K562 (cell line): Measurements from ENCODE around the gene ZC3H18. TPM values are rescaled to one million over a fixed set of nuclear protein-coding genes. Genes with fewer than 3 reads are reported as not detected.

Experiments used
- ATAC-seq: fragments of 200-7000 bp; cut with Tn5 transposase; 3 replicates; pipeline ENCODE4 v1.9.1; 2020; ENCODE audit warnings: moderate library complexity
- BruUV-seq: library from RNA; stranded (reverse); fragments of 400-500 nt; replicated peaks from 2 replicates; lab custom pipeline; 2021; lab: Mats Ljungman, UMichigan
- CTCF ChIA-PET: fragments of 300-600 bp; formaldehyde crosslinking; extraction: SDS; loops from one replicate; lab custom pipeline; 2021; ENCODE audit warnings: low intra/inter-chr PET ratio; lab: Yijun Ruan, JAX
- POLR2A ChIA-PET: fragments of 300-600, 350-650 bp; sonication (Branson Sonifier 250); formaldehyde crosslinking; extraction: SDS; loops from one replicate; lab custom pipeline; 2021; ENCODE audit warnings: antibody characterized with exemption, inconsistent platforms; lab: Yijun Ruan, JAX
- DNase-seq, 4 experiments: peaks; one replicate each; pipeline versions ENCODE4 v3.0.0 to v3.0.0-alpha.2; 2011 to 2018; ENCODE audit warnings: low spot score in 3 of 4, mixed read lengths in 3 of 4; ENCODE audit errors: extremely low read depth in 1 of 4
- FAIRE-seq: peaks from 2 replicates; lab custom pipeline; 2011; peaks lifted over from hg19 to GRCh38; lab: Jason Lieb, UNC
- H2AFZ ChIP-seq: 2 replicates; pipeline ENCODE4 v1.6.0; 2011; ENCODE audit warnings: low read depth, low read length, control low read depth, inconsistent platforms
- H3K27ac ChIP-seq: fragments of 200-600 bp; 3 replicates; pipeline ENCODE4 v1.8.0; 2011; ENCODE audit warnings: low read depth, mild to moderate bottlenecking, control low read depth, inconsistent platforms, low read length, moderate library complexity, mixed read lengths; ENCODE audit errors: extremely low read depth
- H3K27me3 ChIP-seq, 2 experiments: fragments of 300-600 bp in 1 of 2; 2 replicates in 1 of 2; 3 replicates in 1 of 2; pipeline versions ENCODE4 v1.6.0 to v1.8.0; 2011; ENCODE audit warnings: inconsistent platforms in 2 of 2, low read length in 2 of 2, mild to moderate bottlenecking in 1 of 2, mixed read lengths in 1 of 2, moderate library complexity in 1 of 2; ENCODE audit not compliant: control insufficient read depth in 2 of 2, insufficient read depth in 2 of 2
- H3K36me3 ChIP-seq: fragments of 300-600 bp; 3 replicates; pipeline ENCODE4 v1.8.0; 2011; ENCODE audit warnings: mild to moderate bottlenecking, low read length, inconsistent platforms; ENCODE audit not compliant: control insufficient read depth, insufficient read depth
- H3K4me1 ChIP-seq, 2 experiments: fragments of 200-600 bp in 1 of 2; replicated peaks in 1 of 2; 2 replicates in 1 of 2; 3 replicates in 1 of 2; pipeline versions ENCODE4 v1.5.1 to v1.8.0; 2011; ENCODE audit warnings: inconsistent platforms in 2 of 2, low read length in 2 of 2, mild to moderate bottlenecking in 1 of 2, mixed read lengths in 1 of 2, moderate library complexity in 1 of 2; ENCODE audit not compliant: control insufficient read depth in 2 of 2, insufficient read depth in 2 of 2
- H3K4me2 ChIP-seq: 2 replicates; pipeline ENCODE4 v1.6.1; 2011; ENCODE audit warnings: low read length, control low read depth, inconsistent platforms, mixed read lengths; ENCODE audit not compliant: insufficient read depth
- H3K4me3 ChIP-seq: fragments of 200-600 bp; sonication (generic), shearing (Covaris generic); 2 replicates; pipeline ENCODE4 v1.5.1; 2016; ENCODE audit warnings: control low read depth, inconsistent platforms
- H3K79me2 ChIP-seq: fragments of 200-600 bp; 3 replicates; pipeline ENCODE4 v1.8.0; 2011; ENCODE audit warnings: low read length, inconsistent platforms; ENCODE audit not compliant: control insufficient read depth, insufficient read depth
- H3K9ac ChIP-seq, 2 experiments: 2 replicates each; pipeline versions ENCODE4 v1.6.0 to v1.6.1; 2011; ENCODE audit warnings: low read depth in 2 of 2, low read length in 2 of 2, control low read depth in 1 of 2, inconsistent platforms in 1 of 2, mild to moderate bottlenecking in 1 of 2, mixed read lengths in 1 of 2; ENCODE audit not compliant: insufficient read depth in 1 of 2
- H3K9me1 ChIP-seq: one replicate; pipeline ENCODE4 v1.6.0; 2011; ENCODE audit warnings: inconsistent platforms, mild to moderate bottlenecking, low read length, moderate library complexity; ENCODE audit not compliant: control insufficient read depth, insufficient read depth
- H3K9me3 ChIP-seq: replicated peaks from 2 replicates; pipeline ENCODE4 v1.5.1; 2011; ENCODE audit warnings: low read depth, low read length, inconsistent platforms; ENCODE audit not compliant: control insufficient read depth, insufficient read depth
- H4K20me1 ChIP-seq: replicated peaks from 2 replicates; pipeline ENCODE4 v1.6.1; 2011; ENCODE audit warnings: low read length, inconsistent platforms, mixed read lengths; ENCODE audit not compliant: control insufficient read depth, insufficient read depth
- DACH1 ChIP-seq: fragments of 450-650 bp; IDR thresholded peaks from 2 replicates; pipeline ENCODE4 v1.6.1; 2018; ENCODE audit not compliant: partially characterized antibody
- DDX20 ChIP-seq: fragments of 450-650 bp; IDR thresholded peaks from 2 replicates; pipeline ENCODE4 v1.6.1; 2016; ENCODE audit warnings: missing genetic modification characterization, low read depth, mild to moderate bottlenecking, missing compliant biosample characterization, moderate library complexity
- DMBX1 ChIP-seq: fragments of 250-450 bp; sonication (Bioruptor Pico); IDR thresholded peaks from 2 replicates; pipeline ENCODE4 v1.8.0; 2022; ENCODE audit warnings: inconsistent platforms, mild to moderate bottlenecking, moderate library complexity, borderline replicate concordance
- FOXA3 ChIP-seq, 2 experiments: fragments of 450-650 bp in 1 of 2; sonication (generic) in 1 of 2; formaldehyde crosslinking; IDR thresholded peaks in 1 of 2; conservative IDR thresholded peaks in 1 of 2; 2 replicates each; pipeline versions ENCODE4 v1.4.0 to v1.8.0; 2020 to 2022; ENCODE audit warnings: mild to moderate bottlenecking in 2 of 2, missing genetic modification reagents in 1 of 2
- MAX ChIP-seq: sonication (generic); formaldehyde crosslinking; IDR thresholded peaks from 2 replicates; pipeline ENCODE4 v1.9.0; 2022; ENCODE audit warnings: mild to moderate bottlenecking, missing genetic modification reagents
- MAZ ChIP-seq, 2 experiments: fragments of 450-650 bp in 1 of 2; sonication (generic) in 1 of 2; formaldehyde crosslinking; IDR thresholded peaks in 1 of 2; conservative IDR thresholded peaks in 1 of 2; 2 replicates each; pipeline versions ENCODE4 v1.4.0 to v1.5.0; 2020; ENCODE audit warnings: mild to moderate bottlenecking in 1 of 2, missing genetic modification reagents in 1 of 2
- MCM7 ChIP-seq, 2 experiments: fragments of 450-650 bp; IDR thresholded peaks; 2 replicates each; pipeline ENCODE4 v1.6.1; 2016 to 2018
- SPI1 ChIP-seq: IDR thresholded peaks from 2 replicates; pipeline ENCODE4 v1.6.1; 2011; ENCODE audit warnings: low read depth, low read length, control low read depth, borderline replicate concordance
- TEAD4 ChIP-seq, 2 experiments: sonication (generic) in 1 of 2; formaldehyde crosslinking in 1 of 2; IDR thresholded peaks; 2 replicates each; pipeline versions ENCODE4 v1.6.1 to v1.8.0; 2012 to 2022; ENCODE audit warnings: borderline replicate concordance in 1 of 2, inconsistent platforms in 1 of 2, low read length in 1 of 2, mild to moderate bottlenecking in 1 of 2, missing genetic modification reagents in 1 of 2
- USF1 ChIP-seq: sonication (generic); formaldehyde crosslinking; IDR thresholded peaks from 2 replicates; pipeline ENCODE4 v1.9.0; 2022; ENCODE audit warnings: mild to moderate bottlenecking, missing genetic modification reagents
- ZNF407 ChIP-seq: fragments of 450-650 bp; IDR thresholded peaks from 2 replicates; pipeline ENCODE4 v1.6.1; 2016; ENCODE audit warnings: low read depth
- ZNF589 ChIP-seq: fragments of 200-800 bp; sonication (Bioruptor generic); IDR thresholded peaks from 2 replicates; pipeline ENCODE4 v1.6.1; 2016; ENCODE audit warnings: low read depth, missing genetic modification characterization, missing compliant biosample characterization
- WGBS: fragments of 100-300 bp; shearing (Covaris generic); methylation state at CpG from one replicate; pipeline ENCODE4 v1.1.6; 2016; ENCODE audit warnings: low coverage, mixed read lengths; ENCODE audit not compliant: insufficient coverage; ENCODE audit errors: missing lambda C conversion rate; 5-methylcytosine and 5-hydroxymethylcytosine counted together
- in situ Hi-C: fragments of 300-500 bp; cut with MboI; formaldehyde crosslinking; loops from 4 replicates; pipeline ENCODE4 v1.15.0; 2018; ENCODE audit warnings: inconsistent platforms, mixed read lengths
- intact Hi-C: fragments of 100-400 bp; cut with micrococcal nuclease; formaldehyde crosslinking; loops from 2 replicates; pipeline ENCODE4 v1.14.2; 2022
- polyA plus RNA-seq, 8 experiments: library from polyadenylated mRNA; depleted of rRNA in 4 of 8; stranded (reverse) in 5 of 8; unstranded in 3 of 8; fragments of >200 nt; fragmentation: Nextera tagmentation in 2 of 8; fragmentation: Illumina TruSeq in 1 of 8; extraction: Ambion mirVana in 2 of 8; extraction: Trizol in 1 of 8; gene quantifications; 2 replicates each; pipeline versions ENCODE4 v1.2.1 to v1.2.3, GENCODE V29; 2011 to 2014; ENCODE audit warnings: inconsistent platforms in 1 of 8, missing spikeins in 1 of 8
- total RNA-seq, 7 experiments: library from RNA; depleted of rRNA in 6 of 7; stranded (reverse); fragments of >200 nt in 6 of 7; fragmentation: Illumina TruSeq in 2 of 7; extraction: Trizol in 2 of 7; gene quantifications; 2 replicates each; pipeline versions ENCODE4 v1.2.1 to v1.2.3, GENCODE V29; 2011 to 2021; ENCODE audit warnings: low replicate concordance in 1 of 7

Gene ZC3H18
- total and polyA plus RNA-seq, 9 of the 15 experiments (the other 6 are each of a cell fraction or from before 2014, with no cell fraction given): 1.7 to 88.7 (median 26.9) TPM

GRCh38 chr16:88550246-88550661, 19.9 kb upstream of the ZC3H18 start:
- peak overlapping the region; percentile 25; the same call in 1 of the 2 replicates for H2AFZ ChIP-seq
- in situ Hi-C loops: no loop called here
- peak overlapping the region in 1 of 2 experiments; percentile 53; a peak in 1 of 4 replicates for H3K9ac ChIP-seq
- H3K27ac ChIP-seq: no peak overlapping the region
- CTCF ChIA-PET: no interaction called here
- H3K9me1 ChIP-seq: no peaks in the 10 kb centered on the region
- no peaks in the 10 kb centered on the region for H3K79me2 ChIP-seq
- H4K20me1 ChIP-seq: no peaks in the 10 kb centered on the region; the same call in 1 of the 2 replicates
- H3K4me1 ChIP-seq: peaks cover 25 to 49% of the 10 kb centered on the region in 2 experiments
- no TSS peak for BruUV-seq
- H3K4me2 ChIP-seq: no peak overlapping the region
- DNase-seq: peak in 1 of 4 experiments; percentile 23
- H3K27me3 ChIP-seq: peaks cover 20 to 33% of the 10 kb centered on the region in 2 experiments; a peak in 4 of 5 replicates
- H3K9me3 ChIP-seq: no peaks in the 10 kb centered on the region
- POLR2A ChIA-PET: interaction anchor here (0.7 to 2.0 kb wide), 4 partner anchors 10 to 215 kb away, joined by 3 to 5 read pairs (median 3); no protein-coding TSS in a partner anchor
- 55% methylated on average over 16 of the region's 16 CpGs for WGBS
- no peak overlapping the region for H3K4me3 ChIP-seq
- FAIRE-seq: peak; percentile 26
- intact Hi-C loops: no loop called here
- peak; percentile 43 for ATAC-seq
- H3K36me3 ChIP-seq: no peaks in the 10 kb centered on the region
- TF ChIP-seq ZNF589 (CRISPR knock-in tag) (no peak), MAX (0 out of 2 replicates have a peak, but pooled peaks have one; percentile 42), USF1 (0 out of 2 replicates have a peak, but pooled peaks have one; percentile 22), DACH1 (no peak), MCM7 (IDR thresholded peaks at IDR 0.05) (no peak), MAZ (CRISPR knock-in tag; conservative IDR thresholded peaks at IDR 0.05 in 1 of 2, IDR thresholded peaks at IDR 0.05 in 1 of 2) (no peak; a peak in 1 of 4 replicates), FOXA3 (CRISPR knock-in tag; conservative IDR thresholded peaks at IDR 0.05 in 1 of 2, IDR thresholded peaks at IDR 0.05 in 1 of 2) (peak in 1 of 2 experiments; percentile 16; a peak in 1 of 4 replicates), DMBX1 (CRISPR knock-in tag) (no peak), SPI1 (peak; percentile 27; the same call in 1 of the 2 replicates), DDX20 (tag) (no peak), ZNF407 (no peak), TEAD4 (IDR thresholded peaks at IDR 0.05; ENCODE audit: low read length) (no peak), TEAD4 (CRISPR knock-in tag; IDR thresholded peaks at IDR 0.05; ENCODE audit: borderline replicate concordance) (peak; percentile 48; the same call in 1 of the 2 replicates)
